ENCODE data around the gene FOXA1.

Gene FOXA1

GRCh38 chr14:37594971-37595808 is at the start of gene FOXA1, which contains the start of gene TTC6:
TSS of gene FOXA1 (minus strand) at chr14:37595249. CDS start at chr14:37594972, 277 bp downstream.
TSS of gene TTC6 (plus strand) at chr14:37595629. CDS start at chr14:37622065, 26,436 bp downstream.
- DNase-seq = peak; percentile 79

- DNase-seq = no peak
Measured at GRCh38 chr14:37643701-37644100, 48.7 kb upstream of the FOXA1 start.

- DNase-seq = no peak
Measured at GRCh38 chr14:37642125-37642524, 47.1 kb upstream of the FOXA1 start.

- DNase-seq = no peak
Measured at GRCh38 chr14:37641117-37641516, 46.1 kb upstream of the FOXA1 start.

GRCh38 chr14:37638599-37638998 is 43.5 kb upstream of the FOXA1 start:
- no peak for DNase-seq

GRCh38 chr14:37637341-37637740 is 42.3 kb upstream of the FOXA1 start:
- DNase-seq = no peak

GRCh38 chr14:37625597-37626595 is 30.8 kb upstream of the FOXA1 start:
- DNase-seq = no peak

GRCh38 chr14:37623971-37624370 is 28.9 kb upstream of the FOXA1 start:
- DNase-seq = no peak

- no peak for DNase-seq
Measured at GRCh38 chr14:37623426-37623951, 28.4 kb upstream of the FOXA1 start.

- DNase-seq = no peak
Measured at GRCh38 chr14:37622231-37622923, 27.3 kb upstream of the FOXA1 start.

- DNase-seq = no peak
Measured at GRCh38 chr14:37620856-37621255, 25.8 kb upstream of the FOXA1 start.

- no peak for DNase-seq
Measured at GRCh38 chr14:37618498-37619028, 23.5 kb upstream of the FOXA1 start.

GRCh38 chr14:37617864-37618365 is 22.9 kb upstream of the FOXA1 start:
- no peak for DNase-seq

GRCh38 chr14:37616853-37617252 is 21.8 kb upstream of the FOXA1 start:
- DNase-seq = no peak

- no peak for DNase-seq
Measured at GRCh38 chr14:37615582-37616289, 20.7 kb upstream of the FOXA1 start.

- no peak for DNase-seq
Measured at GRCh38 chr14:37610945-37611523, 16.0 kb upstream of the FOXA1 start.

- DNase-seq = no peak
Measured at GRCh38 chr14:37608649-37609048, 13.6 kb upstream of the FOXA1 start.

GRCh38 chr14:37606678-37607077 is 11.6 kb upstream of the FOXA1 start:
- no peak for DNase-seq

- DNase-seq = no peak
Measured at GRCh38 chr14:37603688-37604251, 8.7 kb upstream of the FOXA1 start.

GRCh38 chr14:37602605-37603453 is 7.8 kb upstream of the FOXA1 start:
- DNase-seq = no peak
